ENCODE data around the gene CFAP57.

The CFAP57 gene

DNA sequence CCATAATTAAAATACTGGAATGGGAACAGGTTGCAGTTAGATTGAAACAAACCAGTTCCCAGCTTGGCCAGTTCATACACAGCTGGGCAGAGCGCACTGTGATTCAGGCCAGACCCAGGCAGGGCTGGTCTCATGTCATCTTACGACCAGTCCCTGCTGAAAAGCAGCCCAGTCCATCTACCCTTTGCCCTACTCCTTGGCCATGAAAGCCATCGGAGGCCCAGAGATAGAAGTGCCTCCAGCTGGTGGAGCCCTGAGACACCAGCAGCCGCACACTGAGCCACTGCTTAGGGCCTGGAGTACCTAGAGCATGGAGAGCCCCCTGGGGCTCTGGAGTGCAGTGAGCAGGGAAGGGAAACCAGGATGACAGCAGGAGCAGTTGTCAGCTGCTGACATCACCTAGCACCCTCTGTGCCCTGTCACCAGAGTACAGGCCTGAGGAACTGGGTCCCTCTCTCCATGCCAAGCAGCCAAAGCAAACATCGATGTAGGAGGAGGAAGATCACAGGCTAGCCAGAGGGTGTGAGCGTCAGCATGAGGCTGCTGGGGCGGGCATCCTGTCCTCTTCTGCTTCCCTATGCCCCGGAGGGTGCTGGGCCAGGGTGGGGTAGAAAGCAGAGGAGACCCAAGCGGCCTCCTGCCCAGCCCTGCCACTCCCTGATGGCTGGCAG, 63.5 kb downstream of the CFAP57 start:
- Histone ChIP-seq H3K4me3 (ENCODE audit: low read depth in 1 of 2, low read length in 2 of 2) (no peak overlapping the region), H3K4me2 (ENCODE audit: insufficient read depth, low read length) (no peak overlapping the region), H3K9ac (ENCODE audit: low read depth, low read length) (no peak overlapping the region), H3K27ac (ENCODE audit: low read length) (no peak overlapping the region), H3K4me1 (ENCODE audit: insufficient read depth, low read length) (no peaks in the 10 kb centered on the region), H2AFZ (ENCODE audit: low read depth, low read length) (no peak overlapping the region), H3K79me2 (ENCODE audit: insufficient read depth, low read length) (no peaks in the 10 kb centered on the region), H3K9me3 (ENCODE audit: insufficient read depth, low read length, severe bottlenecking) (no peaks in the 10 kb centered on the region), H3K36me3 (ENCODE audit: insufficient read depth, low read length) (no peaks in the 10 kb centered on the region), H3K27me3 (ENCODE audit: insufficient read depth, low read length, poor library complexity) (peaks cover 5% of the 10 kb centered on the region), H4K20me1 (ENCODE audit: insufficient read depth, low read length) (no peaks in the 10 kb centered on the region)
- TF ChIP-seq EZH2 (IDR thresholded peaks at IDR 0.05; ENCODE audit: borderline replicate concordance, low read depth, low read length, severe bottlenecking): no peak
- TF ChIP-seq, protein P1, sequence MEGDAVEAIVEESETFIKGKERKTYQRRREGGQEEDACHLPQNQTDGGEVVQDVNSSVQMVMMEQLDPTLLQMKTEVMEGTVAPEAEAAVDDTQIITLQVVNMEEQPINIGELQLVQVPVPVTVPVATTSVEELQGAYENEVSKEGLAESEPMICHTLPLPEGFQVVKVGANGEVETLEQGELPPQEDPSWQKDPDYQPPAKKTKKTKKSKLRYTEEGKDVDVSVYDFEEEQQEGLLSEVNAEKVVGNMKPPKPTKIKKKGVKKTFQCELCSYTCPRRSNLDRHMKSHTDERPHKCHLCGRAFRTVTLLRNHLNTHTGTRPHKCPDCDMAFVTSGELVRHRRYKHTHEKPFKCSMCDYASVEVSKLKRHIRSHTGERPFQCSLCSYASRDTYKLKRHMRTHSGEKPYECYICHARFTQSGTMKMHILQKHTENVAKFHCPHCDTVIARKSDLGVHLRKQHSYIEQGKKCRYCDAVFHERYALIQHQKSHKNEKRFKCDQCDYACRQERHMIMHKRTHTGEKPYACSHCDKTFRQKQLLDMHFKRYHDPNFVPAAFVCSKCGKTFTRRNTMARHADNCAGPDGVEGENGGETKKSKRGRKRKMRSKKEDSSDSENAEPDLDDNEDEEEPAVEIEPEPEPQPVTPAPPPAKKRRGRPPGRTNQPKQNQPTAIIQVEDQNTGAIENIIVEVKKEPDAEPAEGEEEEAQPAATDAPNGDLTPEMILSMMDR (IDR thresholded peaks at IDR 0.05; ENCODE audit: borderline replicate concordance, extremely low read depth, low read length, poor library complexity, severe bottlenecking): no peak
- DNase-seq: no peak
- no peak for ATAC-seq (ENCODE audit: insufficient read depth, low read depth)

DNA sequence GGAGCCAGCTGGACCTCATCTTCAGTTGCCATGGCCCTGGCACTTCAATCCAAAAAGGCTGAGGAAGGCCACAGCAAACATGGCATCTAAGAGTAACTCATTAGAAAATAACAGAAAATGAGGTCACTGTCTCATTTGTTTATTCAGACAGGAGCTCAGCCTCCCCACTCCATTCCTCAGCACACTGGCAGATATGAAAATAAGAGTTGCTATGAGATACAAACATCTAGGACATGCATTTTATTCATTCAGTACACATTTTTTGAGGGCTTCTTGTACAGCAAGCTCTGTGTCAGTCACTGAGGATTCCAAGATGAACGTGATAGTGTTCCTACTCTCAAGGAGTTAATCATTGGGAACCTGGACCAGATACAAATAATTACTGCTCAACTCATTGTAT, 65.0 kb downstream of the CFAP57 start:
- no peaks in the 10 kb centered on the region for H3K4me1 ChIP-seq (ENCODE audit: insufficient read depth, low read length)
- no peak overlapping the region for H2AFZ ChIP-seq (ENCODE audit: low read depth, low read length)
- no peaks in the 10 kb centered on the region for H4K20me1 ChIP-seq (ENCODE audit: insufficient read depth, low read length)
- no peaks in the 10 kb centered on the region for H3K9me3 ChIP-seq (ENCODE audit: insufficient read depth, low read length, severe bottlenecking)
- DNase-seq: no peak
- no peak overlapping the region for H3K27ac ChIP-seq (ENCODE audit: low read length)
- no peak overlapping the region for H3K4me2 ChIP-seq (ENCODE audit: insufficient read depth, low read length)
- no peak for TF ChIP-seq EZH2 (IDR thresholded peaks at IDR 0.05; ENCODE audit: borderline replicate concordance, low read depth, low read length, severe bottlenecking)
- TF ChIP-seq, protein P1 (IDR thresholded peaks at IDR 0.05; ENCODE audit: borderline replicate concordance, extremely low read depth, low read length, poor library complexity, severe bottlenecking): no peak
- H3K79me2 ChIP-seq (ENCODE audit: insufficient read depth, low read length): no peaks in the 10 kb centered on the region
- H3K4me3 ChIP-seq (ENCODE audit: low read depth in 1 of 2, low read length in 2 of 2): no peak overlapping the region
- H3K36me3 ChIP-seq (ENCODE audit: insufficient read depth, low read length): no peaks in the 10 kb centered on the region
- peaks cover 5% of the 10 kb centered on the region for H3K27me3 ChIP-seq (ENCODE audit: insufficient read depth, low read length, poor library complexity)
- H3K9ac ChIP-seq (ENCODE audit: low read depth, low read length): no peak overlapping the region
- ATAC-seq (ENCODE audit: insufficient read depth, low read depth): no peak

DNA sequence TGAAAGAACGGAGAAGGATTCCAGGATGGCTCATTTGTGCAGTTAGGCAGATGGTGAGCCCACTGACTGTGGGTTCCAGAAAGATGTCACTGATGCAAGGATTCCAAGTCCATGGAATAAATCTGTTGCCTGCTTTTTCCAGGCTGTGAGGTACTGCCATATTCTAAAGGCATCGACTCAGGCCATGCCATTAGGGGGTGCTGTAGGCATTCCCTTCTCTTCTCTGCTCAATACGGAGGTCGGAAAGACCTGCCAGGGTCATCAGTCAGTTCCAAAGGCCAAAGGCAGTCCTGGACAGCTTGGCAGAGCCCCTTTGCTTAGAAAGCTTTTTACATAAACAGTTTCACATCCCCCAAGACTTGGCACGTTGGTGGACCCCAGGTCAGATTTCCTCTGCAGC, 66.0 kb downstream of the CFAP57 start:
- H3K9ac ChIP-seq (ENCODE audit: low read depth, low read length): no peak overlapping the region
- ATAC-seq (ENCODE audit: insufficient read depth, low read depth): no peak
- peaks cover 6% of the 10 kb centered on the region for H3K27me3 ChIP-seq (ENCODE audit: insufficient read depth, low read length, poor library complexity)
- no peak for TF ChIP-seq EZH2 (IDR thresholded peaks at IDR 0.05; ENCODE audit: borderline replicate concordance, low read depth, low read length, severe bottlenecking)
- TF ChIP-seq, protein P1 (IDR thresholded peaks at IDR 0.05; ENCODE audit: borderline replicate concordance, extremely low read depth, low read length, poor library complexity, severe bottlenecking): peak; percentile 51
- H3K4me2 ChIP-seq (ENCODE audit: insufficient read depth, low read length): no peak overlapping the region
- H3K79me2 ChIP-seq (ENCODE audit: insufficient read depth, low read length): no peaks in the 10 kb centered on the region
- no peak overlapping the region for H2AFZ ChIP-seq (ENCODE audit: low read depth, low read length)
- H3K4me1 ChIP-seq (ENCODE audit: insufficient read depth, low read length): no peaks in the 10 kb centered on the region
- H3K27ac ChIP-seq (ENCODE audit: low read length): no peak overlapping the region
- H3K4me3 ChIP-seq (ENCODE audit: low read depth in 1 of 2, low read length in 2 of 2): no peak overlapping the region
- H3K36me3 ChIP-seq (ENCODE audit: insufficient read depth, low read length): no peaks in the 10 kb centered on the region
- DNase-seq: no peak
- no peaks in the 10 kb centered on the region for H4K20me1 ChIP-seq (ENCODE audit: insufficient read depth, low read length)
- H3K9me3 ChIP-seq (ENCODE audit: insufficient read depth, low read length, severe bottlenecking): no peaks in the 10 kb centered on the region
